ENCODE results near the gene TREX2.

DNA sequence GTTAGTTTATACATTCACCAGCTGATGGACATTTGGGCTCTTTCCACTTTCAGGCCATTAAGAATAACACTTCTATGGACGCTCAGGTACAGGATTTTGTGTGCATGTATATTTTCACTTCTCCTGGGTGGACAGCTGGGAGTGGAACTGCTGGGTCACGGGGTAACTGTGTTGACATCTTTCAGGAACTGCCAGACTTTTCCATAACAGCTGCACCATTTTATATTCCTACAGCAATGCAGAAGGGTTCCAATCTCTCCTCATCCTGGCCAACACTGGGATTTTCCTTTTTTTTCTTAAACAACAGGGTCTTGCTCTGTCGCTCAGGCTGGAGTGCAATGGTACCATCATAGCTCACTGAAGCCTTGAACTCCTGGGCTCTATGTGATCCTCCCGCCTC, 12.6 kb upstream of the TREX2 start:
- TF ChIP-seq POLR2A (IDR thresholded peaks at IDR 0.05): no peak
- TF ChIP-seq, protein P1, sequence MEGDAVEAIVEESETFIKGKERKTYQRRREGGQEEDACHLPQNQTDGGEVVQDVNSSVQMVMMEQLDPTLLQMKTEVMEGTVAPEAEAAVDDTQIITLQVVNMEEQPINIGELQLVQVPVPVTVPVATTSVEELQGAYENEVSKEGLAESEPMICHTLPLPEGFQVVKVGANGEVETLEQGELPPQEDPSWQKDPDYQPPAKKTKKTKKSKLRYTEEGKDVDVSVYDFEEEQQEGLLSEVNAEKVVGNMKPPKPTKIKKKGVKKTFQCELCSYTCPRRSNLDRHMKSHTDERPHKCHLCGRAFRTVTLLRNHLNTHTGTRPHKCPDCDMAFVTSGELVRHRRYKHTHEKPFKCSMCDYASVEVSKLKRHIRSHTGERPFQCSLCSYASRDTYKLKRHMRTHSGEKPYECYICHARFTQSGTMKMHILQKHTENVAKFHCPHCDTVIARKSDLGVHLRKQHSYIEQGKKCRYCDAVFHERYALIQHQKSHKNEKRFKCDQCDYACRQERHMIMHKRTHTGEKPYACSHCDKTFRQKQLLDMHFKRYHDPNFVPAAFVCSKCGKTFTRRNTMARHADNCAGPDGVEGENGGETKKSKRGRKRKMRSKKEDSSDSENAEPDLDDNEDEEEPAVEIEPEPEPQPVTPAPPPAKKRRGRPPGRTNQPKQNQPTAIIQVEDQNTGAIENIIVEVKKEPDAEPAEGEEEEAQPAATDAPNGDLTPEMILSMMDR (IDR thresholded peaks at IDR 0.05): no peak
